ENCODE results near the gene LMNTD2.

- TF ChIP-seq CTCF (IDR thresholded peaks at IDR 0.05) = no peak
- TF ChIP-seq POLR2A (IDR thresholded peaks at IDR 0.05) = no peak
- TF ChIP-seq EP300 (IDR thresholded peaks at IDR 0.05) = no peak
These were observed 45.7 kb upstream of the LMNTD2 start for GRCh38 chr11:606245-606644.

Measured in tibial nerve (tissue), 4 donors.